IMR-90 (cell line): Measurements from ENCODE around the gene CACYBP. TPM values are rescaled to one million over a fixed set of nuclear protein-coding genes. Genes with fewer than 3 reads are reported as not detected.

Source experiments
- ATAC-seq: fragments of 200-7000 bp; cut with Tn5 transposase; 2 replicates; pipeline ENCODE4 v1.9.1; 2020; ENCODE audit warnings: low read depth, mild to moderate bottlenecking, moderate library complexity
- BruUV-seq: library from RNA; stranded (reverse); fragments of 400-500 nt; replicated peaks from 2 replicates; lab custom pipeline; 2021; lab: Mats Ljungman, UMichigan
- CTCF ChIA-PET: fragments of 300-600 bp; formaldehyde crosslinking; extraction: SDS; loops from one replicate; lab custom pipeline; 2021; ENCODE audit warnings: antibody characterized with exemption; lab: Yijun Ruan, JAX
- POLR2A ChIA-PET: fragments of 300-600 bp; sonication (Branson Sonifier 250); formaldehyde crosslinking; loops from one replicate; lab custom pipeline; 2022; ENCODE audit warnings: antibody characterized with exemption; ENCODE audit not compliant: unreplicated experiment; lab: Charles Lee
- DNase-seq: peaks from one replicate; pipeline ENCODE4 v3.0.0; 2013
- H2AFZ ChIP-seq: replicated peaks from 2 replicates; pipeline ENCODE3; 2013; ENCODE audit warnings: low read length, mild to moderate bottlenecking; ENCODE audit not compliant: poor library complexity
- H2AK5ac ChIP-seq: 2 replicates; pipeline ENCODE4 v1.6.1; 2013; ENCODE audit warnings: low read depth, low read length, inconsistent platforms
- H2AK9ac ChIP-seq: replicated peaks from 2 replicates; pipeline ENCODE3; 2013; ENCODE audit warnings: mild to moderate bottlenecking, low read depth, low read length, moderate library complexity; ENCODE audit not compliant: poor library complexity
- H2BK120ac ChIP-seq: 2 replicates; pipeline ENCODE4 v1.6.1; 2013; ENCODE audit warnings: low read depth, low read length, inconsistent platforms
- H2BK15ac ChIP-seq: 3 replicates; pipeline ENCODE4 v1.6.1; 2013; ENCODE audit warnings: low read depth, low read length, inconsistent platforms
- H2BK20ac ChIP-seq: 2 replicates; pipeline ENCODE4 v1.6.1; 2013; ENCODE audit warnings: low read depth, mild to moderate bottlenecking, inconsistent platforms, low read length, moderate library complexity
- H2BK5ac ChIP-seq: 2 replicates; pipeline ENCODE4 v1.6.1; 2013; ENCODE audit warnings: mild to moderate bottlenecking, low read depth, low read length, inconsistent platforms; ENCODE audit not compliant: poor library complexity, severe bottlenecking
- H3K14ac ChIP-seq: replicated peaks from 2 replicates; pipeline ENCODE4 v1.6.1; 2013; ENCODE audit warnings: low read depth, low read length, inconsistent platforms
- H3K18ac ChIP-seq: 2 replicates; pipeline ENCODE4 v1.6.1; 2013; ENCODE audit warnings: low read depth, low read length, control low read depth
- H3K23ac ChIP-seq: 2 replicates; pipeline ENCODE4 v1.6.1; 2013; ENCODE audit warnings: low read depth, low read length, inconsistent platforms
- H3K27ac ChIP-seq: 2 replicates; pipeline ENCODE4 v1.5.1; 2013; ENCODE audit warnings: mild to moderate bottlenecking, control low read depth, low read length; ENCODE audit not compliant: insufficient read depth
- H3K27me3 ChIP-seq: 2 replicates; pipeline ENCODE4 v1.6.1; 2013; ENCODE audit warnings: low read length; ENCODE audit not compliant: control insufficient read depth, insufficient read depth
- H3K36me3 ChIP-seq: 2 replicates; pipeline ENCODE4 v1.6.1; 2013; ENCODE audit warnings: low read length, mixed read lengths; ENCODE audit not compliant: control insufficient read depth, insufficient read depth
- H3K4ac ChIP-seq: 2 replicates; pipeline ENCODE4 v1.6.1; 2013; ENCODE audit warnings: low read depth, low read length, inconsistent platforms
- H3K4me1 ChIP-seq: 2 replicates; pipeline ENCODE4 v1.6.1; 2013; ENCODE audit warnings: low read length, mixed read lengths; ENCODE audit not compliant: control insufficient read depth, insufficient read depth
- H3K4me2 ChIP-seq: 2 replicates; pipeline ENCODE4 v1.6.1; 2013; ENCODE audit warnings: low read depth, mild to moderate bottlenecking, control low read depth, low read length, moderate library complexity
- H3K4me3 ChIP-seq: 2 replicates; pipeline ENCODE4 v1.5.1; 2013; ENCODE audit warnings: low read depth, mild to moderate bottlenecking, control low read depth, low read length, moderate library complexity; ENCODE audit not compliant: insufficient read depth
- H3K56ac ChIP-seq: 2 replicates; pipeline ENCODE4 v1.6.1; 2013; ENCODE audit warnings: low read length, inconsistent platforms; ENCODE audit not compliant: insufficient read depth; ENCODE audit errors: extremely low read depth
- H3K79me1 ChIP-seq, 2 experiments: 2 replicates each; pipeline ENCODE4 v1.6.1; 2013; ENCODE audit warnings: low read length in 2 of 2, inconsistent platforms in 1 of 2, low read depth in 1 of 2
- H3K9ac ChIP-seq: 2 replicates; pipeline ENCODE4 v1.6.1; 2013; ENCODE audit warnings: low read depth, low read length, control low read depth
- H3K9me1 ChIP-seq: 2 replicates; pipeline ENCODE4 v1.6.1; 2013; ENCODE audit warnings: low read length, inconsistent platforms; ENCODE audit not compliant: insufficient read depth
- H3K9me3 ChIP-seq: 2 replicates; pipeline ENCODE4 v1.6.1; 2013; ENCODE audit warnings: low read length; ENCODE audit not compliant: control insufficient read depth, insufficient read depth
- H4K20me1 ChIP-seq: 2 replicates; pipeline ENCODE4 v1.6.1; 2013; ENCODE audit warnings: low read length, inconsistent platforms; ENCODE audit not compliant: insufficient read depth
- H4K5ac ChIP-seq: 2 replicates; pipeline ENCODE4 v1.6.1; 2013; ENCODE audit warnings: mild to moderate bottlenecking, low read depth, low read length, control low read depth
- H4K8ac ChIP-seq, 2 experiments: 2 replicates each; pipeline ENCODE4 v1.6.1; 2013; ENCODE audit warnings: low read depth in 2 of 2, low read length in 2 of 2, control low read depth in 1 of 2, inconsistent platforms in 1 of 2
- H4K91ac ChIP-seq: 2 replicates; pipeline ENCODE4 v1.6.1; 2013; ENCODE audit warnings: low read depth, low read length, inconsistent platforms; ENCODE audit not compliant: insufficient read depth
- BHLHE40 ChIP-seq: fragments of 150-350 bp; IDR thresholded peaks from 2 replicates; pipeline ENCODE4 v1.6.1; 2016; ENCODE audit warnings: mild to moderate bottlenecking, low read depth, low read length
- CEBPB ChIP-seq: IDR thresholded peaks from 2 replicates; pipeline ENCODE4 v1.6.1; 2012; ENCODE audit warnings: low read depth, low read length, improper control_type of control experiment
- ELK1 ChIP-seq: fragments of 150-350 bp; IDR thresholded peaks from 2 replicates; pipeline ENCODE4 v1.6.1; 2016; ENCODE audit warnings: low read depth, mild to moderate bottlenecking, low read length, moderate library complexity, borderline replicate concordance
- MAFK ChIP-seq: IDR thresholded peaks from 2 replicates; pipeline ENCODE4 v1.6.1; 2012; ENCODE audit warnings: low read depth, low read length, improper control_type of control experiment
- MAZ ChIP-seq: IDR thresholded peaks from 2 replicates; pipeline ENCODE4 v1.6.1; 2012; ENCODE audit warnings: low read depth, mild to moderate bottlenecking, low read length, improper control_type of control experiment, moderate library complexity, borderline replicate concordance
- MXI1 ChIP-seq: IDR thresholded peaks from 2 replicates; pipeline ENCODE4 v1.6.1; 2012; ENCODE audit warnings: low read depth, mild to moderate bottlenecking, low read length, moderate library complexity, borderline replicate concordance
- NFE2L2 ChIP-seq: fragments of 150-350 bp; IDR thresholded peaks from 2 replicates; pipeline ENCODE4 v1.6.1; 2016; ENCODE audit warnings: low read depth, mild to moderate bottlenecking, low read length
- RAD21 ChIP-seq: IDR thresholded peaks from 2 replicates; pipeline ENCODE4 v1.6.1; 2012; ENCODE audit warnings: low read length, improper control_type of control experiment
- RCOR1 ChIP-seq: IDR thresholded peaks from 2 replicates; pipeline ENCODE4 v1.6.1; 2012; ENCODE audit warnings: mild to moderate bottlenecking, low read length, improper control_type of control experiment; ENCODE audit not compliant: insufficient replicate concordance
- RFX5 ChIP-seq: IDR thresholded peaks from 2 replicates; pipeline ENCODE4 v1.8.0; 2012; ENCODE audit warnings: low read depth, mild to moderate bottlenecking, low read length, moderate library complexity
- USF2 ChIP-seq: fragments of 150-350 bp; IDR thresholded peaks from 2 replicates; pipeline ENCODE4 v1.6.1; 2017; ENCODE audit warnings: mild to moderate bottlenecking, antibody characterized with exemption, low read length, low read depth
- whole genome bisulfite sequencing, 2 experiments: methylation state at CpG; one replicate each; pipeline versions ENCODE4 v1.1.5 to v1.1.7; 2013; ENCODE audit warnings: missing lambda C conversion rate in 2 of 2; ENCODE audit not compliant: insufficient read length in 1 of 2; ENCODE audit errors: extremely low coverage in 2 of 2; 5-methylcytosine and 5-hydroxymethylcytosine counted together
- dilution Hi-C: fragments of 300-500 bp; cut with HindIII; formaldehyde crosslinking; loops from one replicate; pipeline ENCODE4 v1.14.3; 2018; ENCODE audit warnings: low sequenced_read_pairs; ENCODE audit not compliant: unreplicated experiment
- in situ Hi-C: fragments of 300-500 bp; cut with MboI; formaldehyde crosslinking; loops from 3 replicates; pipeline ENCODE4 v1.14.3; 2019; ENCODE audit warnings: low sequenced_read_pairs, inconsistent platforms, mixed read lengths
- intact Hi-C: fragments of 100-400 bp; cut with micrococcal nuclease; formaldehyde crosslinking; loops from 2 replicates; pipeline ENCODE4 v1.10.0; 2022
- polyA plus RNA-seq, 3 experiments: library from polyadenylated mRNA; depleted of rRNA; stranded (reverse); fragments of >200 nt; gene quantifications; 2 replicates each; pipeline ENCODE4 v1.2.3, GENCODE V29; 2012; ENCODE audit warnings: low replicate concordance in 1 of 3
- total RNA-seq: library from RNA; depleted of rRNA; stranded (reverse); fragments of >200 nt; gene quantifications from 2 replicates; pipeline ENCODE4 v1.2.3, GENCODE V29; 2012
- TF ChIP-seq, protein P1 (sequence below): conservative IDR thresholded peaks from 2 replicates; pipeline ENCODE4 v1.5.1; 2012; ENCODE audit warnings: mild to moderate bottlenecking, low read depth, low read length, improper control_type of control experiment

CACYBP gene
- total and polyA plus RNA-seq, 2 of the 4 experiments (the other 2 are of a cell fraction), result 61.8 to 62.8 TPM

GRCh38 chr1:175009532-175009931 lies 9.8 kb downstream of the CACYBP start:
- no peak overlapping the region for H3K56ac ChIP-seq
- H3K9ac ChIP-seq, result no peak overlapping the region
- no TSS peak for BruUV-seq
- peaks cover 18 to 29% of the 10 kb centered on the region in 2 experiments for H3K79me1 ChIP-seq
- intact Hi-C loops, result no loop called here
- no peak overlapping the region for H3K18ac ChIP-seq
- in situ Hi-C loops, result no loop called here
- H3K4me2 ChIP-seq, result no peak overlapping the region
- no peak overlapping the region for H4K91ac ChIP-seq
- no peaks in the 10 kb centered on the region; the same call in 1 of the 2 replicates for H3K4me1 ChIP-seq
- H4K5ac ChIP-seq, result no peak overlapping the region
- 100% methylated on average over 2 of the region's 10 CpGs; no CpG with 5 or more reads in 1 of the 2 experiments for WGBS, 2 experiments
- H2AK9ac ChIP-seq, result no peak overlapping the region
- H2BK15ac ChIP-seq, result no peak overlapping the region
- H3K23ac ChIP-seq, result no peak overlapping the region
- no peaks in the 10 kb centered on the region for H3K9me3 ChIP-seq
- no peak overlapping the region for H3K27ac ChIP-seq
- H4K8ac ChIP-seq, result no peak overlapping the region
- dilution Hi-C loops, result no loop called here
- no peak overlapping the region for H2BK120ac ChIP-seq
- no peak for DNase-seq
- 0 out of 2 replicates have a peak, but pooled peaks cover 4% of the 10 kb centered on the region for H4K20me1 ChIP-seq
- H3K14ac ChIP-seq, result no peak overlapping the region
- no peak overlapping the region for H3K4ac ChIP-seq
- no peak overlapping the region for H2AFZ ChIP-seq
- ChIA-PET CTCF (no interaction called here), POLR2A (no interaction called here)
- no peak overlapping the region for H3K4me3 ChIP-seq
- peaks cover 28% of the 10 kb centered on the region for H3K36me3 ChIP-seq
- TF ChIP-seq, protein P1, sequence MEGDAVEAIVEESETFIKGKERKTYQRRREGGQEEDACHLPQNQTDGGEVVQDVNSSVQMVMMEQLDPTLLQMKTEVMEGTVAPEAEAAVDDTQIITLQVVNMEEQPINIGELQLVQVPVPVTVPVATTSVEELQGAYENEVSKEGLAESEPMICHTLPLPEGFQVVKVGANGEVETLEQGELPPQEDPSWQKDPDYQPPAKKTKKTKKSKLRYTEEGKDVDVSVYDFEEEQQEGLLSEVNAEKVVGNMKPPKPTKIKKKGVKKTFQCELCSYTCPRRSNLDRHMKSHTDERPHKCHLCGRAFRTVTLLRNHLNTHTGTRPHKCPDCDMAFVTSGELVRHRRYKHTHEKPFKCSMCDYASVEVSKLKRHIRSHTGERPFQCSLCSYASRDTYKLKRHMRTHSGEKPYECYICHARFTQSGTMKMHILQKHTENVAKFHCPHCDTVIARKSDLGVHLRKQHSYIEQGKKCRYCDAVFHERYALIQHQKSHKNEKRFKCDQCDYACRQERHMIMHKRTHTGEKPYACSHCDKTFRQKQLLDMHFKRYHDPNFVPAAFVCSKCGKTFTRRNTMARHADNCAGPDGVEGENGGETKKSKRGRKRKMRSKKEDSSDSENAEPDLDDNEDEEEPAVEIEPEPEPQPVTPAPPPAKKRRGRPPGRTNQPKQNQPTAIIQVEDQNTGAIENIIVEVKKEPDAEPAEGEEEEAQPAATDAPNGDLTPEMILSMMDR, result no peak
- no peak for TF ChIP-seq MXI1
- no peak for TF ChIP-seq NFE2L2
- TF ChIP-seq RAD21, result no peak
- TF ChIP-seq CEBPB, result no peak
- TF ChIP-seq MAZ, result no peak
- no peak for TF ChIP-seq RCOR1
- no peak for TF ChIP-seq MAFK
- TF ChIP-seq ELK1, result no peak
- TF ChIP-seq BHLHE40, result no peak
- no peak for TF ChIP-seq RFX5
- TF ChIP-seq USF2, result no peak
- 0 out of 2 replicates have a peak, but pooled peaks cover 1% of the 10 kb centered on the region for H3K9me1 ChIP-seq
- no peak overlapping the region for H2BK20ac ChIP-seq
- H2BK5ac ChIP-seq, result no peak overlapping the region
- H3K27me3 ChIP-seq, result no peaks in the 10 kb centered on the region
- no peak for ATAC-seq
- H2AK5ac ChIP-seq, result no peak overlapping the region
